Liver (tissue), 9 donors: ENCODE data around the gene MAFG. TPM values are rescaled to one million over a fixed set of nuclear protein-coding genes. Genes with fewer than 3 reads are reported as not detected.

Experiments used
- DNase-seq: peaks from one replicate; pipeline ENCODE4 v3.0.0-alpha.2; 2017; ENCODE audit warnings: low spot score
- H3K27ac ChIP-seq, 2 donors: one replicate each; pipeline ENCODE4 v1.7.0; 2013; ENCODE audit warnings: inconsistent platforms in 2 of 2, low read length in 2 of 2, control low read depth in 1 of 2, low read depth in 1 of 2, mild to moderate bottlenecking in 1 of 2
- H3K27me3 ChIP-seq, 4 donors: one replicate each; pipeline versions ENCODE4 v1.6.1 to v1.7.0; 2013; ENCODE audit warnings: low read length in 3 of 4, inconsistent platforms in 1 of 4, mild to moderate bottlenecking in 1 of 4, moderate library complexity in 1 of 4; ENCODE audit not compliant: control insufficient read depth in 4 of 4, insufficient read depth in 4 of 4
- H3K36me3 ChIP-seq, 4 donors: one replicate each; pipeline versions ENCODE4 v1.6.1 to v1.7.0; 2013; ENCODE audit warnings: low read length in 3 of 4, mild to moderate bottlenecking in 3 of 4, low read depth in 1 of 4, moderate library complexity in 1 of 4; ENCODE audit not compliant: control insufficient read depth in 4 of 4, insufficient read depth in 3 of 4
- H3K4me1 ChIP-seq, 4 donors: one replicate each; pipeline versions ENCODE4 v1.6.1 to v1.7.0; 2013; ENCODE audit warnings: low read length in 3 of 4, mild to moderate bottlenecking in 3 of 4, moderate library complexity in 1 of 4; ENCODE audit not compliant: control insufficient read depth in 4 of 4, insufficient read depth in 4 of 4
- H3K4me3 ChIP-seq, 3 donors: one replicate each; pipeline versions ENCODE4 v1.6.1 to v1.7.0; 2013; ENCODE audit warnings: low read length in 3 of 3, control low read depth in 1 of 3, low read depth in 1 of 3, mild to moderate bottlenecking in 1 of 3
- H3K9ac ChIP-seq, 2 donors: one replicate each; pipeline ENCODE4 v1.7.0; 2013; ENCODE audit warnings: low read length in 2 of 2, mild to moderate bottlenecking in 2 of 2, moderate library complexity in 2 of 2, control low read depth in 1 of 2, low read depth in 1 of 2
- H3K9me3 ChIP-seq, 4 donors: one replicate each; pipeline versions ENCODE4 v1.6.1 to v1.7.0; 2013; ENCODE audit warnings: low read length in 3 of 4; ENCODE audit not compliant: control insufficient read depth in 4 of 4
- ATF3 ChIP-seq: IDR thresholded peaks from 2 replicates; pipeline ENCODE4 v1.6.1; 2016; ENCODE audit warnings: antibody characterized with exemption
- CTCF ChIP-seq: fragments of 150-350 bp; IDR thresholded peaks from 2 replicates; pipeline ENCODE4 v1.5.1; 2017; ENCODE audit warnings: improper control_type of control experiment, low read depth, low read length; ENCODE audit not compliant: missing input control
- EGR1 ChIP-seq, 2 donors: IDR thresholded peaks; 2 replicates each; pipeline ENCODE4 v1.6.1; 2016 to 2018; ENCODE audit warnings: antibody characterized with exemption in 2 of 2, low read depth in 2 of 2
- FOXA1 ChIP-seq: IDR thresholded peaks from 2 replicates; pipeline ENCODE4 v1.6.1; 2016; ENCODE audit warnings: antibody characterized with exemption
- FOXA2 ChIP-seq: IDR thresholded peaks from 2 replicates; pipeline ENCODE4 v1.6.1; 2016; ENCODE audit warnings: antibody characterized with exemption
- GABPA ChIP-seq, 2 donors: IDR thresholded peaks in 1 of 2; conservative IDR thresholded peaks in 1 of 2; 2 replicates each; pipeline ENCODE4 v1.6.1; 2016; ENCODE audit warnings: antibody characterized with exemption in 2 of 2, mild to moderate bottlenecking in 1 of 2, moderate library complexity in 1 of 2
- HNF4A ChIP-seq, 2 donors: conservative IDR thresholded peaks; 2 replicates each; pipeline ENCODE4 v1.6.1; 2016; ENCODE audit warnings: antibody characterized with exemption in 2 of 2, mild to moderate bottlenecking in 2 of 2
- HNF4G ChIP-seq: IDR thresholded peaks from 2 replicates; pipeline ENCODE4 v1.6.1; 2016; ENCODE audit warnings: antibody characterized with exemption
- JUND ChIP-seq, 2 donors: IDR thresholded peaks; 2 replicates each; pipeline ENCODE4 v1.6.1; 2016; ENCODE audit warnings: antibody characterized with exemption in 2 of 2
- MAX ChIP-seq: IDR thresholded peaks from 2 replicates; pipeline ENCODE4 v1.6.1; 2016; ENCODE audit warnings: antibody characterized with exemption
- NR2F2 ChIP-seq: IDR thresholded peaks from 2 replicates; pipeline ENCODE4 v1.6.1; 2016; ENCODE audit warnings: antibody characterized with exemption
- RAD21 ChIP-seq, 2 donors: IDR thresholded peaks; 2 replicates each; pipeline ENCODE4 v1.6.1; 2016; ENCODE audit warnings: antibody characterized with exemption in 2 of 2, mild to moderate bottlenecking in 2 of 2
- REST ChIP-seq: IDR thresholded peaks from 2 replicates; pipeline ENCODE4 v1.6.1; 2016; ENCODE audit warnings: antibody characterized with exemption, mild to moderate bottlenecking
- RXRA ChIP-seq, 2 donors: IDR thresholded peaks; 2 replicates each; pipeline ENCODE4 v1.6.1; 2017 to 2018; ENCODE audit warnings: antibody characterized with exemption in 2 of 2, mild to moderate bottlenecking in 1 of 2
- SP1 ChIP-seq: IDR thresholded peaks from 2 replicates; pipeline ENCODE4 v1.6.1; 2018; ENCODE audit warnings: antibody characterized with exemption, mild to moderate bottlenecking
- TAF1 ChIP-seq: conservative IDR thresholded peaks from 2 replicates; pipeline ENCODE4 v1.6.1; 2016; ENCODE audit warnings: antibody characterized with exemption, mild to moderate bottlenecking
- YY1 ChIP-seq: IDR thresholded peaks from 2 replicates; pipeline ENCODE4 v1.6.1; 2016; ENCODE audit warnings: antibody characterized with exemption, mild to moderate bottlenecking
- ZBTB33 ChIP-seq: IDR thresholded peaks from 2 replicates; pipeline ENCODE4 v1.6.1; 2016; ENCODE audit warnings: antibody characterized with exemption
- WGBS: extraction: QIAGEN DNeasy Blood & Tissue Kit; methylation state at CpG from one replicate; pipeline ENCODE4 v1.1.7; 2013; 5-methylcytosine and 5-hydroxymethylcytosine counted together
- polyA plus RNA-seq, 2 donors: library from polyadenylated mRNA; stranded (reverse) in 1 of 2; unstranded in 1 of 2; fragments of 200-250 nt in 1 of 2; fragments of >200 nt in 1 of 2; fragmentation: Nextera tagmentation in 1 of 2; extraction: Ambion mirVana in 1 of 2; gene quantifications; one replicate each; pipeline versions ENCODE4 v1.2.1 to v1.2.3, GENCODE V29; 2013 to 2015
- total RNA-seq, 2 donors: library from RNA; depleted of rRNA; stranded (reverse); fragments of >200 nt; gene quantifications; one replicate each; pipeline ENCODE4 v1.2.3, GENCODE V29; 2014
- donor health status: healthy.
- donor health status: healthy.
- donor health status: healthy.
- donor health status: healthy.
- donor health status: healthy.

MAFG gene
- total and polyA plus RNA-seq, 4 donors = 3.0 to 17.0 (median 8.9) TPM

- no peak for TF ChIP-seq RXRA (IDR thresholded peaks at IDR 0.05)
- TF ChIP-seq HNF4A (conservative IDR thresholded peaks at IDR 0.05) = no peak
- no peak for TF ChIP-seq TAF1
Observed at GRCh38 chr17:81921996-81922565, 5.5 kb downstream of the MAFG start (continued).

GRCh38 chr17:81921537-81921862 is 6.0 kb downstream of the MAFG start:
- H3K4me3 ChIP-seq = no peak overlapping the region
- no peak overlapping the region for H3K9ac ChIP-seq
- TF ChIP-seq CTCF (no peak), EGR1 (IDR thresholded peaks at IDR 0.05; ENCODE audit: low read depth in 2 of 2) (no peak), JUND (IDR thresholded peaks at IDR 0.05) (no peak), RXRA (IDR thresholded peaks at IDR 0.05) (no peak), NR2F2 (no peak), FOXA2 (no peak), TAF1 (no peak), YY1 (no peak), REST (no peak), GABPA (IDR thresholded peaks at IDR 0.05 in 1 of 2, conservative IDR thresholded peaks at IDR 0.05 in 1 of 2) (no peak), HNF4A (conservative IDR thresholded peaks at IDR 0.05) (no peak), HNF4G (no peak), SP1 (no peak)
- H3K4me1 ChIP-seq = peaks cover 37 to 72% (median 58%) of the 10 kb centered on the region in 4 donors
- no peak for DNase-seq
- 48% methylated on average over 3 of the region's 3 CpGs for whole genome bisulfite sequencing
- H3K36me3 ChIP-seq = peaks cover 0 to 7% (median 4%) of the 10 kb centered on the region in 4 donors
- peak overlapping the region in 1 of 2 donors; percentile 60 for H3K27ac ChIP-seq
- H3K9me3 ChIP-seq = no peaks in the 10 kb centered on the region
- H3K27me3 ChIP-seq = no peaks in the 10 kb centered on the region

- WGBS = 74% methylated on average over 33 of the region's 33 CpGs
- Histone ChIP-seq H3K27me3 (no peaks in the 10 kb centered on the region), H3K27ac (peak overlapping the region; percentile 59 to 60), H3K9ac (no peak overlapping the region), H3K4me1 (peaks cover 33 to 66% (median 53%) of the 10 kb centered on the region in 4 donors), H3K36me3 (peaks cover 0 to 7% (median 4%) of the 10 kb centered on the region in 4 donors), H3K4me3 (peak overlapping the region in 1 of 3 donors; percentile 3), H3K9me3 (no peaks in the 10 kb centered on the region)
- DNase-seq = no peak
- TF ChIP-seq FOXA1 (no peak), GABPA (IDR thresholded peaks at IDR 0.05 in 1 of 2, conservative IDR thresholded peaks at IDR 0.05 in 1 of 2) (no peak), HNF4G (no peak), NR2F2 (peak; percentile 47), ZBTB33 (no peak), JUND (IDR thresholded peaks at IDR 0.05) (no peak), ATF3 (no peak), TAF1 (no peak), MAX (no peak), EGR1 (IDR thresholded peaks at IDR 0.05; ENCODE audit: low read depth in 2 of 2) (no peak), FOXA2 (no peak), RAD21 (IDR thresholded peaks at IDR 0.05) (no peak), HNF4A (conservative IDR thresholded peaks at IDR 0.05) (peak in 1 of 2 donors; percentile 32)
Observed at GRCh38 chr17:81920612-81921536, 6.7 kb downstream of the MAFG start.
